ENCODE results near the gene USP21. TPM values are rescaled to one million over a fixed set of nuclear protein-coding genes. Genes with fewer than 3 reads are reported as not detected.
A peak's percentile ranks its signal among the peaks of the same experiment; 100 is the strongest.

The USP21 gene
- total and polyA plus RNA-seq, 2 of the 13 experiments (the other 11 are each of a cell fraction or from before 2014, with no cell fraction given): 10.1 to 33.1 TPM

DNA sequence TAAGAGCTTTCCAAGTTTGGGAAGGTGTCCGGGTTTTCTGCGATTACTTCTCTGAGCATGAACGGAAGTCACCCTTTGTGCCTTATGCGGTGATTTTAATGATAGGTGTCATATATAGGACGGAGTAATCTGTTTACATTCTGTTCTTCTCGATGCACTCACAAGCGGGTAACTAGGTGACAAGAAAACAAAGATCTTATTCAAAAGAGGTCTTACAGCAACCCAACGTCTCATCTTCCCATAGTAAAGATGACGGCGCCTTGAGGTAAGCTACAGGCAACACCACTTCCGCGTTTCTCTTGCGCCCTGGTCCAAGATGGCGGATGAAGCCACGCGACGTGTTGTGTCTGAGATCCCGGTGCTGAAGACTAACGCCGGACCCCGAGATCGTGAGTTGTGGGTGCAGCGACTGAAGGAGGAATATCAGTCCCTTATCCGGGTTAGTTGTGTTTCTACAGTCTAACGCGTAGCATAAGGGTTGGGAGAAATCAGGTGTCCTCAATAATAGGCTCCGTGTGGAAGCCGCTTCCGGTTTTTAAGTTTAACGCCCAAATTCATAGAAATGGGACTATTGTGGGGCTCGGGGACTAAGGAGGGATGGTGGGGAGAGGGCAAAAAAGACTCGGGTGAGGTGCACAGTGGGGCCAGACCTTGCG lies 5.5 kb upstream of the USP21 start, which contains the start of gene UFC1 (continued):
- TF ChIP-seq ZNF282 (IDR thresholded peaks at IDR 0.05; ENCODE audit: partially characterized antibody) (no peak), SKI (IDR thresholded peaks at IDR 0.05; ENCODE audit: partially characterized antibody) (no peak), CBX1 (IDR thresholded peaks at IDR 0.05; ENCODE audit: low read depth) (no peak), PAX8 (CRISPR knock-in tag; IDR thresholded peaks at IDR 0.05; ENCODE audit: borderline replicate concordance) (no peak), SATB2 (CRISPR knock-in tag; IDR thresholded peaks at IDR 0.05) (no peak), ZNF207 (IDR thresholded peaks at IDR 0.05; ENCODE audit: borderline replicate concordance) (no peak), CENPX (CRISPR knock-in tag; IDR thresholded peaks at IDR 0.05) (no peak), CREM (IDR thresholded peaks at IDR 0.05) (peak; percentile 82; the same call in 1 of the 2 replicates), CREM (CRISPR knock-in tag; IDR thresholded peaks at IDR 0.05) (no peak), KLF16 (CRISPR knock-in tag; IDR thresholded peaks at IDR 0.05) (peak in 1 of 2 experiments; percentile 70; a peak in 1 of 4 replicates), ZNF761 (CRISPR knock-in tag; conservative IDR thresholded peaks at IDR 0.05) (0 out of 2 replicates have a peak, but pooled peaks have one; percentile 41), NONO (IDR thresholded peaks at IDR 0.05) (no peak), NONO (CRISPR knock-in tag; conservative IDR thresholded peaks at IDR 0.05) (peak; percentile 75), ZNF143 (CRISPR knock-in tag; IDR thresholded peaks at IDR 0.05) (peak; percentile 48; the same call in 1 of the 2 replicates), POGZ (CRISPR knock-in tag; IDR thresholded peaks at IDR 0.05) (peak; percentile 66; the same call in 1 of the 2 replicates), WIZ (CRISPR knock-in tag; IDR thresholded peaks at IDR 0.05) (no peak), FOXM1 (CRISPR knock-in tag; IDR thresholded peaks at IDR 0.05) (no peak), ZEB1 (IDR thresholded peaks at IDR 0.05; ENCODE audit: insufficient replicate concordance, low read depth) (no peak), HCFC1 (IDR thresholded peaks at IDR 0.05; ENCODE audit: low read depth, low read length) (no peak; the same call in 1 of the 2 replicates), ZNF589 (CRISPR knock-in tag; conservative IDR thresholded peaks at IDR 0.05) (0 out of 2 replicates have a peak, but pooled peaks have one; percentile 36), ZFY (CRISPR knock-in tag; IDR thresholded peaks at IDR 0.05) (no peak), AKAP8 (CRISPR knock-in tag; IDR thresholded peaks at IDR 0.05) (no peak), ZNF160 (CRISPR knock-in tag; IDR thresholded peaks at IDR 0.05) (no peak), MLLT10 (CRISPR knock-in tag; IDR thresholded peaks at IDR 0.05) (no peak), MIER3 (CRISPR knock-in tag; IDR thresholded peaks at IDR 0.05; ENCODE audit: borderline replicate concordance) (peak; percentile 84; the same call in 1 of the 2 replicates), BORCS8-MEF2B (CRISPR knock-in tag; IDR thresholded peaks at IDR 0.05) (peak; percentile 74; the same call in 1 of the 2 replicates), RNF2 (conservative IDR thresholded peaks at IDR 0.05; ENCODE audit: low read depth) (no peak), TFE3 (CRISPR knock-in tag; IDR thresholded peaks at IDR 0.05) (peak; percentile 50; the same call in 1 of the 2 replicates), ZMYM4 (CRISPR knock-in tag; IDR thresholded peaks at IDR 0.05) (peak; percentile 75), ZNF558 (CRISPR knock-in tag; IDR thresholded peaks at IDR 0.05; ENCODE audit: borderline replicate concordance) (peak; percentile 68; the same call in 1 of the 2 replicates), GABPA (IDR thresholded peaks at IDR 0.05; ENCODE audit: low read depth, low read length) (peak; percentile 56), GABPA (CRISPR knock-in tag; IDR thresholded peaks at IDR 0.05; ENCODE audit: low read depth) (peak; percentile 98)
- TF ChIP-seq, protein P1, sequence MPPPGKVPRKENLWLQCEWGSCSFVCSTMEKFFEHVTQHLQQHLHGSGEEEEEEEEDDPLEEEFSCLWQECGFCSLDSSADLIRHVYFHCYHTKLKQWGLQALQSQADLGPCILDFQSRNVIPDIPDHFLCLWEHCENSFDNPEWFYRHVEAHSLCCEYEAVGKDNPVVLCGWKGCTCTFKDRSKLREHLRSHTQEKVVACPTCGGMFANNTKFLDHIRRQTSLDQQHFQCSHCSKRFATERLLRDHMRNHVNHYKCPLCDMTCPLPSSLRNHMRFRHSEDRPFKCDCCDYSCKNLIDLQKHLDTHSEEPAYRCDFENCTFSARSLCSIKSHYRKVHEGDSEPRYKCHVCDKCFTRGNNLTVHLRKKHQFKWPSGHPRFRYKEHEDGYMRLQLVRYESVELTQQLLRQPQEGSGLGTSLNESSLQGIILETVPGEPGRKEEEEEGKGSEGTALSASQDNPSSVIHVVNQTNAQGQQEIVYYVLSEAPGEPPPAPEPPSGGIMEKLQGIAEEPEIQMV (CRISPR knock-in tag; IDR thresholded peaks at IDR 0.05; ENCODE audit: low read depth): 0 out of 2 replicates have a peak, but pooled peaks have one; percentile 55
